ENCODE results near the gene IFT80.
"Not testable (repeated sequence)": the region's sequence is repeated elsewhere in the genome, so short reads cannot be mapped to it uniquely, and the experiment has no call there.

IFT80 gene

GRCh38 chr3:160400030-160400701 lies 1.1 kb upstream of the IFT80 start:
- peak; percentile 43 for DNase-seq

DNA sequence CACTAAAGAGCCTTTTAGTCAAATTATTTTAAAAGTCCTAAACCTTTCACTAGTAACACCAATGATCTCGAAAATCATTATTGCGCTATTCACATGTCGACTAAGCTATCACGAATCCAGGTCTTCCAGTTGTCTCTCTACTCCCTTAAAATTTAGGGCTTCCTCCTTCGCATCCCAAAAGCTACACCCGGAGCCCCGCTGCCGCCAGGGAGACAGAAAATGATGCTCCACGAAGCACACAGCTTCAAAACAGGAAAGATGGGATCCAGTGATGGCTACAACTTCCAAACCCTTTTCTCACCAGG lies 253 bp downstream of the IFT80 start:
- DNase-seq, result no peak

- peak; percentile 79 for DNase-seq
Measured at GRCh38 chr3:160395297-160395696, 3.7 kb downstream of the IFT80 start.

DNA sequence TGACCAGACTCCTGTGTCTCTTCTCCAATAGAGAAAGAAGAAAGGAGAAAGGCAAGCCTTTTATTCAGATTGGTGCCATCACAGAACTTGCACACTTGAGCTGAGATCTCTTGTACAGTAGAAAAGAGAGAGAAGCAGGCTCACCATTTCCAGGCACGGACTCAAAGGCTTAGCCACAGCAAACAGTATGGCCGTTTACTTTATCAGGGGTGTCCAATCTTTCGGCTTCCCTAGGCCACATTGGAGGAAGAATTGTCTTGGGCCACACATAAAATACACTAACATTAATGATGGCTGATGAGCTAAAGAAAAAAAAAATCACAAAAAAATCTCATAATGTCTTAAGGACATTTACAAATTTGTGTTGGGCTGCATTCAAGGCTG lies 5.0 kb downstream of the IFT80 start:
- no peak for DNase-seq

DNA sequence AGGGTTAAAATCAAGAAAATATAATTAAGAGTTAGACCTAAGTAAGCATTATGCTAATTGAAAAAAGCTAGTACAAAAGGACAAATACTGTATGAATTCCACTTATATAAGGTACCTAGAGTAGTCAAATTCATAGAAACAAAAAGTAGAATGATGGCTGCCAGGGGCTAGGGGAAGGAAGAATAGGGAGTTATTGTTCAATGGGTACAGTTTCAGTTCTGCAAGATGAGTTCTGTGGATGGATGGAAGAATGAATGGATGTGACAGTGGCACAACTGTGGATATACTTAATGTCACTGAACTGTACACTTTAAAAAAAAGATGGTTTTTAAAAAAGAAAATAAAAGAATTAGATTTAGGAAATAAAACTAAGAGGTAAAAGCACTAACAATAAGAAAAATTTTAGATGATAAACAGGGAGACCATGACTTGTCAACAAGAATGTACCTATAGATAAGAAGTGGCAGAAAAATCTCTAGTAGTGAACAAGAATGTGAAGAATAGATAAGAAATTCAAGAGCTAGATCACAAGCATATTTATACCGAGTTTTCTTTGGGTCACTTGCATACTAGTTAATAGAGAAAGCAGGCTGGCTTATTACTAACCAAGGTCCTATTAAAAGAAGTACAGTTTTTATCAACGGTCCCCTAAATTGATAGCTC lies 5.5 kb downstream of the IFT80 start:
- no peak for DNase-seq

DNA sequence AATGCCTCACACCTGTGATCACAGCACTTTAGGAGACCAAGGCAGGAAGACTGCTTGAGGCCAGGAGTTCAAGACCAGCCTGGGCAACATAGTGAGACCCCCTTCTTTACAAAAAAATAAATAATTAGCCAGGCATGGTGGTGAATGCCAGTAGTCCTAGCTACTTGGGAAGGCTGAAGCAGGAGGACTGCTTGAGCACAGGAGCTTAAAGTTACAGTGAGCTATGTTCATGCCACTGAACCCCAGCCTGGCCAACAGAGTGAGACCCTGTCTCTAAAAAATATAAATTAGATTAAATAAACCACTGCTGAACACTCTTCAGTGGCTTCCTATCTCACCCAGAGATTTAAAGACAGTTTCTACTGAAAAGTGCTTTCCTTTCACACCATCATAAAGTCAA lies 6.2 kb downstream of the IFT80 start:
- no peak for DNase-seq

- no peak for DNase-seq
Measured at GRCh38 chr3:160390565-160391138, 8.4 kb downstream of the IFT80 start.

DNA sequence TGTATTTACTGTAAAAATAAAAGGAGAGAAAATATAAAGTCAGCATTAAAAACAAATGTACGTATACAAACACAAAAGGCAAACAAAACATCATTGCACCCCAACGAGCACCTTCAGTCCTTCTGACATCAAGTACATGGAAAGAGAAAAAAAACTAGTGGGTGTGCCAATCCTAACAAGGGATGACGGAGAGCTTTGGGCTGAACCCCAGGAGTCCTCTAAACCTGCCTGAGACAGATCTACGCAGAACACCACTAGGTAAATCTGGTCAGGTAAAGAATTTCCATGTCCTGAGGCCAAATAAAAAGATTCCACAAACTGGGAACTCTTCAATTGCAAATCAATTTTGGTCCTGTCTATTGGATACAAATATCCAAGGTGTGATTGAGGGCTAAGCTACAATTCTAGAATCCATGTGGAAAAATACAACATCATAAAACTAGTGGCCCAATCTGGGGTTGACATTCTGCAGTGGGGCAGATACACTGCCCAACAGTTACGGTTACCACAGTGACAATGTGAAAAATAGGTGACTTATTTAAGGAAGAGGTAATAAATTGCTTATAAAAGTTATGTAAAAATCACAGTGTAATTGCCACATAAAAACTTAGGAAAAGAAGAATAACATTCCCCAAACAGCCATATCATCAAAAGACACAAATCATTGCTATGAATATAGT lies 14.2 kb downstream of the IFT80 start:
- DNase-seq, result no peak

GRCh38 chr3:160381470-160381869 lies 17.6 kb downstream of the IFT80 start:
- peak; percentile 37 for DNase-seq

- DNase-seq, result no peak
Measured at GRCh38 chr3:160379628-160380214, 19.3 kb downstream of the IFT80 start.

DNA sequence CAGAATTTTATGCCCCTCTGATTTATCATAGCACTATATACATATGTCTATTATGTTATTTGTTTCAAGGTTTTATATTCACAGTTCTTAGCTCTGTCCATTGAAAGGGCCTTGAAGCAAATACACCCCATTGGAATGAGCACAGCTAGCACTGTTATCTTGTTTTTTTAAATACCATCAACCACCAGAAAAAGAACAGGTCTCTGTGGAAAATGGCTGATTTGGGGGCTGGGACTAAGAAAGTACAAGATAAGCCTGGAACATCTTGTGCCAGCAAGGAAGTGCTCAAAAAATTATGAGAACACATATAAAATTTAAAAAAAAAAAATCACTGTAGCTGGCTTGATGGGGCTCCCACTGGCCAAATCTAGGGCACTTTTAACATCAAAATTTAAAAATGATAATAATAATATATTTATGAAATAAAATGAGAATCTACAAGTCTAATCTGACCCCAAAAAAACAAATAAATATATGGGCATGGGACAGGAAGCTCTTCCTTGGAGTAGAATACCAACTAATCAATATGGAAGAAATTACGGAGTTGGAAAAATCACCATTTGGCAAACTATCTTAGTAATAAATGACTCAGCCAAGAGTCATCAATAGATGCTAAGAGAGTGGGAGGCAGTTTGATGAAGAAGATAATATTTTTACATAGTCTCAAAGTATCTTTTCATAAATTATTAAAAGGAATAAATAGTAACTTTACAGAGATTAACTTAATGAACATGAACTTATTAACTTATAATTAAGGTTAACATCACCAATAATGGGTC lies 20.5 kb downstream of the IFT80 start:
- peak; percentile 37 for DNase-seq

GRCh38 chr3:160376681-160377080 lies 22.3 kb downstream of the IFT80 start:
- peak; percentile 17 for DNase-seq

DNA sequence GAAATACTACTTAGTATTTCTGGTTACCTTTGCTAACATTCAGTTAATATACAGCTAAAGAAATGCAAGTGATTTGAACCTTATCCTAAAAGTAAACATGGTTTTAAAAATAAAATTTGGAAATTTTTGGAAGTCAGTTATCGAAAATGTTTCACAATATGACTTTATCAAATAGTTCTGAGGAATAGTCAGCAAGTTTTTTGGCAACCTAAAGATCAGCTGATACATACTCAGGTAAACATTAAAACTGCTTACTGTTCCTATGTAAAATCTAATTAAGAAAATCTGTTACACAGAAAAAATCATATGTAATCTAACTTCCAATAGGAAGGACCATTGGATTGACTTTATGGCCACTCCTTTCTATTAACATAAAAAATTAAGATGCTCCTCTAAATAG lies 24.1 kb downstream of the IFT80 start:
- no peak for DNase-seq

DNA sequence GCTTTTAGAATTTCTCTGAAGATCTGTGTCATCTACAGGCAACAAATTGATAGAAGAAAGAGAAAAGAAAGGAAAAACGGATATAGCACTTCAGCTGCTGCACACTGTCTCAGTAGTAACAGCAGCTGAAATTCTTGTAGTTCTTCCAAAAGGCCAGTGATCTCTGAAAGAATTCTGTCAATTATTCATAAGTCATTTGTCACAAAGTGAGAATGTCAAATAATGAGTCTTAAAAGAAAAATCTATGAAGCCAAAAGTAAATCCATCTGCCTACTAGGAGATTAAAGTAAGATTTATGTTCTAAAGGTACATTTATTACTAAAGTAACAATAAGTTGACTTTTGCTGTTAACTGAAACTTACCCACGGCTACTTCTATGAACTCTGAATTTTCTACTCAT lies 24.6 kb downstream of the IFT80 start:
- no peak for DNase-seq

DNA sequence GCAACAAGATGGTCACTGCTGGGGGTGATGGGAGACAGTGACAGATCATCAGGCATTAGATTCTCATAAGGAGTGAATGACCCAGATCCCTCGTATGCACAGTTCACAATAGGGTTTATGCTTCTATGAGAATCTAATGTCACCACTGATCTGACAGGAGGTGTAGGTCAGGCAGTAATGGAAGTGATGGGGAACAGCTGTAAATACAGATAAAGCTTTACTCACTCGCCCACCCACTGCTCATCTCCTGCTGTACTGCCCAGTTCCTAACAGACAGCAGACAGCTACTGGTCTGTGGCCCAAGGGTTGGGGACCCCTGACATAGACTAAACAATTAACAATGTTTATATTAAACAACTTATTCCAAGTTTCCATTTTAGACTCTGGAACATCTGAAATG lies 25.4 kb downstream of the IFT80 start:
- no peak for DNase-seq

GRCh38 chr3:160372780-160373179 lies 26.2 kb downstream of the IFT80 start:
- peak; percentile 86 for DNase-seq

DNA sequence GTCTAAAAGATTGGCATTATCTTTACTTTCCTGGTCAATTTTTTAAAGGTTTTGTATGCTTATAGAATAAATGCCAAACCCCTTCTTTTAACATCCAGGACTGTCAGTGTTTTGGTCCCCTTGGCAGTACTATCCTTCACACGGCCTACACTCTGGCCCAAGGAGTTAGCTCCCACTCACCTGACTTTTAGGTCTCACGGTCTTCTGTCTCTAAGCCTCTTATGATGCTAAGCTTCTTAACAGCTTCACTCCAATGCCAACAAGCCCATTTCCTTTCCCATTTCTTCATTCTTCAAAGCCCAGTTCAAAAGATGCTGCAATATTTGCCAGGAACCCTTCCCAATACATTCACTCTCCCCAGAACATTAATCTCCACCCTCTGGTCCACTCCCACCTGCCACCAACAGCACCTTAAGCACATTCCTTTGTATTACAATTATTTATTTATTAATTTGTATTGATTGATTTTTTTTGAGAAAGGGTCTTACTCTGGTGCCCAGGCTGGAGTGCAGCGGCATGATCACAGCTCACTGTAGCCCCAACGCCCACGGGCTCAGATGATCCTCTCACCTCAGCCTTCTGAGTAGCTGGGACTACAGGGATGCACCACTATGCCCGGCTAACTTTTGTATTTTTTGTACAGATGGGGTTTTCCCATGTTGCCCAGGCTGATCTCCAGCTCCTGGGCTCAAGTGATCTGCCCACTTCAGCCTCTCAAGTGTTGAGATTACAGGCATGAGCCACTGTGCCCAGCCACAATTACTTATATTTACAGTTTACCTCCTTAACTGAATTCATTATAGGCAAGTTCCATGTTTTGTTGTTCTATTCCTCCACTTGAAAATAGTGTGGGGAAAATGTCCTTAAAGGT lies 27.8 kb downstream of the IFT80 start:
- DNase-seq, result no peak

DNA sequence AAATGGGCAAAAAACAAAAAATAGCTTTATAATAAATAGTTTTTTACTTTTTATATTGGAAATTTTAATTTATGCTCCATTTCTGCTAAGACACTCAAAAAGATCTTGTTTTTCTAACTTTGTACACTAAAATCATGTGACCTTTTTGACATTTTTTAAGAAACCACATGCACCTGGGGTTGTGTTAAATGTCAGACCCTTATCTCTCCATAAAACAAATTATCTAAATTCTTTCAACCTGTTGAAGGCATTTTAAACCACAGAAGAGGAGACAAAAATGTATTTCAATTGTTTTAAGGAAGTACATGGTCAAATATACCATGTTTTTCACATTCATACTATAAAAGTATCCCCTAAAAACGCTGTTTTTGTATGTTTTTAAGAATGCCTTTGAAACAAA lies 29.2 kb downstream of the IFT80 start:
- no peak for DNase-seq

DNA sequence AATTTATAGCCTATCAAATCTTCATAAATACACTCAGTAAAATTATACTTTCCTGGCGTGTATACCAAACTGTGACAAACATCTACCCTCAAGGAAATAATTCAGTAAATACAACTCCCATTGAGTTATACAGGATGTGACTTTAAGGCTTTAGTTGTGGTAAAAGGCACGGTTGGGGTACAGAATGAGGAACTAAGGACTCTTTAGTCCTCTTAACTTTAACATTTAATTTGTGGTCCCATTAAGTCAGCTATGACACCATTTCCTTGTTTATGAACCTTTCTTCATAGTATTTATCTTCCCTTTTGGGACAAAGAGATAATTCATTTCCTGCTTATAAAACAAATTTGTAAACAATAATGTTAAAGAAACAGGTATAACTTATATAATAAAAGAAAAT lies 30.2 kb downstream of the IFT80 start:
- no peak for DNase-seq

GRCh38 chr3:160365869-160366522 lies 33.0 kb downstream of the IFT80 start:
- no peak for DNase-seq

DNA sequence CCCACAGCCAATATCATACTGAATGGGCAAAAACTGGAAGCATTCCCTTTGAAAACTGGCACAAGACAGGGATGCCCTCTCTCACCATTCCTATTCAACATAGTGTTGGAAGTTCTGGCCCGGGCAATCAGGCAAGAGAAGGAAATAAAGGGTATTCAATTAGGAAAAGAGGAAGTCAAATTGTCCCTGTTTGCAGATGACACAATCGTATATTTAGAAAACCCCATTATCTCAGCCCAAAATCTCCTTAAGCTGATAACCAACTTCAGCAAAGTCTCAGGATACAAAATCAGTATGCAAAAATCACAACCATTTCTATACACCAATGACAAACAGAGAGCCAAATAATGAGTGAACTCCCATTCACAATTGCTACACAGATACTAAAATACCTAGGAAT lies 36.1 kb downstream of the IFT80 start:
- not testable (repeated sequence) for DNase-seq

All from HCEC 1CT (cell line).